PFSK-1 (cell line): Measurements from ENCODE around the gene CHRNA3.

ENCODE experiments used
- FOXP2 ChIP-seq: optimal IDR thresholded peaks from 2 replicates; pipeline ENCODE3; 2011; ENCODE audit warnings: borderline replicate concordance, control low read depth, inconsistent platforms; ENCODE audit not compliant: insufficient read depth; ENCODE audit errors: extremely low read length, extremely low read depth
- POLR2AphosphoS5 ChIP-seq: IDR thresholded peaks from 2 replicates; pipeline ENCODE4 v1.6.1; 2012; ENCODE audit warnings: low read depth, mild to moderate bottlenecking, control low read depth, low read length, moderate library complexity
- REST ChIP-seq, 2 experiments: IDR thresholded peaks; 2 replicates each; pipeline versions ENCODE4 v1.6.1 to v1.8.0; 2011 to 2012; ENCODE audit warnings: low read depth in 2 of 2, low read length in 2 of 2, control low read depth in 1 of 2, inconsistent platforms in 1 of 2, mild to moderate bottlenecking in 1 of 2, moderate library complexity in 1 of 2; ENCODE audit not compliant: insufficient read depth in 1 of 2
- SIN3A ChIP-seq: IDR thresholded peaks from 2 replicates; pipeline ENCODE4 v1.6.1; 2012; ENCODE audit warnings: mild to moderate bottlenecking, low read length, moderate library complexity, borderline replicate concordance; ENCODE audit not compliant: insufficient read depth
- TAF1 ChIP-seq: IDR thresholded peaks from 2 replicates; pipeline ENCODE4 v1.6.1; 2012; ENCODE audit warnings: low read length, control low read depth, borderline replicate concordance; ENCODE audit not compliant: insufficient read depth

The CHRNA3 gene

GRCh38 chr15:78573416-78573815, 47.4 kb downstream of the CHRNA3 start:
- no peak for TF ChIP-seq FOXP2
- TF ChIP-seq REST (IDR thresholded peaks at IDR 0.05; ENCODE audit: insufficient read depth in 1 of 2, low read depth in 2 of 2, low read length in 2 of 2) = no peak
- TF ChIP-seq SIN3A = no peak
- no peak for TF ChIP-seq POLR2AphosphoS5
- no peak for TF ChIP-seq TAF1

- TF ChIP-seq SIN3A (no peak), POLR2AphosphoS5 (no peak), FOXP2 (no peak), TAF1 (no peak), REST (IDR thresholded peaks at IDR 0.05; ENCODE audit: insufficient read depth in 1 of 2, low read depth in 2 of 2, low read length in 2 of 2) (no peak)
Observed at GRCh38 chr15:78571382-78571781, 49.4 kb downstream of the CHRNA3 start.

- no peak for TF ChIP-seq SIN3A
- TF ChIP-seq TAF1 = no peak
- TF ChIP-seq REST (IDR thresholded peaks at IDR 0.05; ENCODE audit: insufficient read depth in 1 of 2, low read depth in 2 of 2, low read length in 2 of 2) = no peak
- no peak for TF ChIP-seq FOXP2
- no peak for TF ChIP-seq POLR2AphosphoS5
Observed at GRCh38 chr15:78570710-78571109, 50.1 kb downstream of the CHRNA3 start.

GRCh38 chr15:78567531-78567930, 53.3 kb downstream of the CHRNA3 start:
- TF ChIP-seq TAF1 (no peak), SIN3A (no peak), FOXP2 (no peak), REST (IDR thresholded peaks at IDR 0.05; ENCODE audit: insufficient read depth in 1 of 2, low read depth in 2 of 2, low read length in 2 of 2) (no peak), POLR2AphosphoS5 (no peak)
